ENCODE data around the gene ANXA6.

DNA sequence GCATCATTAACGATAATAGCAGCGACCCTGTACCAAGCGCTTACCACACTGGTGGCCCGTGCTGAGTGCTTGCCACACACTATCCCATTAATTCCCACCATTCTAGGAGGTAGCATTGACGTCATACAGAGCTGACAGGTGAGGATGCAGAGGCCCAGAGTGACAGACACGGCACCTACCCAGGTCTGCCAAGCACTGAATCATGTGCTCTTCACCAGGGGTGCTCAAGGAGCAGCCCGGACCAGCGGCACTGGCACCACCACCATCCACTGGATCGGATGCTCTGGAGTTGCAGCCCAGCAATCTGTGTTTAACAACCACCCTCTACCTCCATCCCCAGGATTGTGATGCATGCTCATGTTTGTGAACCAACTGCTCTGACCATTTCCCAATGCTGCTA is 80.2 kb downstream of the ANXA6 start:
- no peak for TF ChIP-seq CTCF (tag by site-specific recombination; IDR thresholded peaks at IDR 0.05)
- TF ChIP-seq ATF2 (tag by site-specific recombination; IDR thresholded peaks at IDR 0.05; ENCODE audit: low read depth): no peak
- no peak for TF ChIP-seq ZNF670 (tag by site-specific recombination; IDR thresholded peaks at IDR 0.05; ENCODE audit: low read depth)
- no peak for TF ChIP-seq BCL11B (tag by site-specific recombination; IDR thresholded peaks at IDR 0.05; ENCODE audit: low read depth)
- no peak for TF ChIP-seq TCF7L2 (IDR thresholded peaks at IDR 0.05; ENCODE audit: borderline replicate concordance, low read depth, low read length)
- TF ChIP-seq MYNN (tag by site-specific recombination; IDR thresholded peaks at IDR 0.05; ENCODE audit: borderline replicate concordance): no peak
- TF ChIP-seq ZNF843 (tag by site-specific recombination; IDR thresholded peaks at IDR 0.05): no peak

All from HEK293 (cell line).